GM18868 (cell line): Measurements from ENCODE around the gene CHST15.

Source experiments
- ATAC-seq: cut with Tn5 transposase; IDR thresholded peaks from one replicate; pipeline ENCODE4 v1.9.1; 2021; ENCODE audit warnings: mild to moderate bottlenecking, moderate library complexity; ENCODE audit not compliant: unreplicated experiment

CHST15 gene

GRCh38 chr10:124033887-124034218 is 59.5 kb downstream of the CHST15 start:
- ATAC-seq, result no peak

GRCh38 chr10:124032971-124033886 is 60.2 kb downstream of the CHST15 start:
- ATAC-seq, result no peak

GRCh38 chr10:124032087-124032935 is 61.1 kb downstream of the CHST15 start:
- no peak for ATAC-seq

GRCh38 chr10:124030492-124031110 is 62.8 kb downstream of the CHST15 start:
- ATAC-seq, result no peak

- no peak for ATAC-seq
Measured at GRCh38 chr10:124030061-124030460, 63.3 kb downstream of the CHST15 start.

- ATAC-seq, result no peak
Measured at GRCh38 chr10:124029559-124029958, 63.8 kb downstream of the CHST15 start.

GRCh38 chr10:124028700-124029480 is 64.5 kb downstream of the CHST15 start:
- ATAC-seq, result no peak

GRCh38 chr10:124027651-124028050 is 65.7 kb downstream of the CHST15 start:
- no peak for ATAC-seq

- no peak for ATAC-seq
Measured at GRCh38 chr10:124027031-124027611, 66.3 kb downstream of the CHST15 start.

GRCh38 chr10:124026589-124026939 is 66.8 kb downstream of the CHST15 start:
- ATAC-seq, result no peak

- no peak for ATAC-seq
Measured at GRCh38 chr10:124025660-124026588, 67.5 kb downstream of the CHST15 start.

- no peak for ATAC-seq
Measured at GRCh38 chr10:124025152-124025551, 68.2 kb downstream of the CHST15 start.

- ATAC-seq, result no peak
Measured at GRCh38 chr10:124022066-124022465, 71.3 kb downstream of the CHST15 start.

- no peak for ATAC-seq
Measured at GRCh38 chr10:124020981-124021815, 72.2 kb downstream of the CHST15 start.

- no peak for ATAC-seq
Measured at GRCh38 chr10:124019886-124020797, 73.3 kb downstream of the CHST15 start.

- ATAC-seq, result no peak
Measured at GRCh38 chr10:124018886-124019525, 74.4 kb downstream of the CHST15 start.

- ATAC-seq, result no peak
Measured at GRCh38 chr10:124017729-124018128, 75.7 kb downstream of the CHST15 start.
